T-helper 1 cell treated with Interleukin-12 subunit alpha and Interleukin-12 subunit beta and Interleukin-4 antibody, amounts not matched to agents 30 μg/mL and 1 μg/mL, for 36 hours (primary cell): Measurements from ENCODE around the gene ZNF236.

Source experiments
- H3K27ac Mint-ChIP-seq: one replicate; pipeline ENCODE4 v1.8.0; 2021; ENCODE audit warnings: mild to moderate bottlenecking, mixed read lengths
- H3K27me3 Mint-ChIP-seq: one replicate; pipeline ENCODE4 v1.8.0; 2021; ENCODE audit warnings: low read depth, mixed read lengths
- H3K36me3 Mint-ChIP-seq: one replicate; pipeline ENCODE4 v1.8.0; 2021; ENCODE audit warnings: low read depth, mixed read lengths
- H3K4me1 Mint-ChIP-seq: one replicate; pipeline ENCODE4 v1.8.0; 2021; ENCODE audit warnings: low read depth, mixed read lengths
- H3K4me3 Mint-ChIP-seq: one replicate; pipeline ENCODE4 v1.8.0; 2021; ENCODE audit warnings: mild to moderate bottlenecking, moderate library complexity, mixed read lengths
- H3K9me3 Mint-ChIP-seq: one replicate; pipeline ENCODE4 v1.8.0; 2021; ENCODE audit warnings: mixed read lengths

ZNF236 gene

GRCh38 chr18:76970770-76971559 lies 148.6 kb downstream of the ZNF236 start:
- Mint-ChIP-seq H3K27ac (no peak overlapping the region), H3K4me3 (no peak overlapping the region), H3K9me3 (no peaks in the 10 kb centered on the region), H3K4me1 (no peaks in the 10 kb centered on the region), H3K36me3 (peaks cover 3% of the 10 kb centered on the region), H3K27me3 (no peaks in the 10 kb centered on the region)

- Mint-ChIP-seq H3K9me3 (no peaks in the 10 kb centered on the region), H3K4me3 (no peak overlapping the region), H3K36me3 (peaks cover 3% of the 10 kb centered on the region), H3K4me1 (no peaks in the 10 kb centered on the region), H3K27me3 (no peaks in the 10 kb centered on the region), H3K27ac (no peak overlapping the region)
Observed at GRCh38 chr18:76972241-76972640, 149.9 kb downstream of the ZNF236 start.

- H3K27me3 Mint-ChIP-seq: no peaks in the 10 kb centered on the region
- H3K4me3 Mint-ChIP-seq: no peak overlapping the region
- H3K36me3 Mint-ChIP-seq: peaks cover 3% of the 10 kb centered on the region
- H3K4me1 Mint-ChIP-seq: no peaks in the 10 kb centered on the region
- no peaks in the 10 kb centered on the region for H3K9me3 Mint-ChIP-seq
- no peak overlapping the region for H3K27ac Mint-ChIP-seq
Observed at GRCh38 chr18:76972846-76973519, 150.6 kb downstream of the ZNF236 start.

GRCh38 chr18:76973520-76974266 lies 151.3 kb downstream of the ZNF236 start:
- Mint-ChIP-seq H3K9me3 (no peaks in the 10 kb centered on the region), H3K36me3 (peaks cover 3% of the 10 kb centered on the region), H3K27me3 (no peaks in the 10 kb centered on the region), H3K4me3 (no peak overlapping the region), H3K4me1 (no peaks in the 10 kb centered on the region), H3K27ac (no peak overlapping the region)

- Mint-ChIP-seq H3K27ac (no peak overlapping the region), H3K4me3 (no peak overlapping the region), H3K9me3 (no peaks in the 10 kb centered on the region), H3K27me3 (no peaks in the 10 kb centered on the region), H3K36me3 (no peaks in the 10 kb centered on the region), H3K4me1 (no peaks in the 10 kb centered on the region)
Observed at GRCh38 chr18:76974386-76974785, 152.0 kb downstream of the ZNF236 start.

- Mint-ChIP-seq H3K27ac (no peak overlapping the region), H3K4me3 (no peak overlapping the region), H3K27me3 (no peaks in the 10 kb centered on the region), H3K36me3 (no peaks in the 10 kb centered on the region), H3K9me3 (no peaks in the 10 kb centered on the region), H3K4me1 (no peaks in the 10 kb centered on the region)
Observed at GRCh38 chr18:76975577-76976110, 153.3 kb downstream of the ZNF236 start.

GRCh38 chr18:76977108-76977621 lies 154.8 kb downstream of the ZNF236 start:
- no peaks in the 10 kb centered on the region for H3K9me3 Mint-ChIP-seq
- H3K27ac Mint-ChIP-seq: no peak overlapping the region
- no peak overlapping the region for H3K4me3 Mint-ChIP-seq
- H3K27me3 Mint-ChIP-seq: no peaks in the 10 kb centered on the region
- H3K4me1 Mint-ChIP-seq: no peaks in the 10 kb centered on the region
- H3K36me3 Mint-ChIP-seq: no peaks in the 10 kb centered on the region

GRCh38 chr18:76977684-76978232 lies 155.4 kb downstream of the ZNF236 start:
- Mint-ChIP-seq H3K27ac (no peak overlapping the region), H3K36me3 (no peaks in the 10 kb centered on the region), H3K4me1 (no peaks in the 10 kb centered on the region), H3K27me3 (no peaks in the 10 kb centered on the region), H3K9me3 (no peaks in the 10 kb centered on the region), H3K4me3 (no peak overlapping the region)

GRCh38 chr18:76978616-76979015 lies 156.3 kb downstream of the ZNF236 start:
- Mint-ChIP-seq H3K4me3 (no peak overlapping the region), H3K9me3 (no peaks in the 10 kb centered on the region), H3K27ac (no peak overlapping the region), H3K27me3 (no peaks in the 10 kb centered on the region), H3K4me1 (peaks cover 4% of the 10 kb centered on the region), H3K36me3 (no peaks in the 10 kb centered on the region)

- no peaks in the 10 kb centered on the region for H3K9me3 Mint-ChIP-seq
- no peaks in the 10 kb centered on the region for H3K36me3 Mint-ChIP-seq
- H3K27ac Mint-ChIP-seq: no peak overlapping the region
- H3K4me3 Mint-ChIP-seq: no peak overlapping the region
- no peaks in the 10 kb centered on the region for H3K27me3 Mint-ChIP-seq
- H3K4me1 Mint-ChIP-seq: peaks cover 4% of the 10 kb centered on the region
Observed at GRCh38 chr18:76979111-76979751, 156.9 kb downstream of the ZNF236 start.

GRCh38 chr18:76979906-76980305 lies 157.5 kb downstream of the ZNF236 start:
- H3K36me3 Mint-ChIP-seq: no peaks in the 10 kb centered on the region

GRCh38 chr18:76980663-76981395 lies 158.5 kb downstream of the ZNF236 start:
- Mint-ChIP-seq H3K27me3 (no peaks in the 10 kb centered on the region), H3K27ac (no peak overlapping the region), H3K9me3 (no peaks in the 10 kb centered on the region), H3K4me1 (peaks cover 4% of the 10 kb centered on the region), H3K4me3 (no peak overlapping the region), H3K36me3 (no peaks in the 10 kb centered on the region)

More at GRCh38 chr18:76979906-76980305, 157.5 kb downstream of the ZNF236 start:
- H3K9me3 Mint-ChIP-seq: no peaks in the 10 kb centered on the region
- no peak overlapping the region for H3K27ac Mint-ChIP-seq
- peaks cover 4% of the 10 kb centered on the region for H3K4me1 Mint-ChIP-seq
- no peaks in the 10 kb centered on the region for H3K27me3 Mint-ChIP-seq
- no peak overlapping the region for H3K4me3 Mint-ChIP-seq

GRCh38 chr18:76981396-76981968 lies 159.1 kb downstream of the ZNF236 start:
- no peaks in the 10 kb centered on the region for H3K27me3 Mint-ChIP-seq
- H3K27ac Mint-ChIP-seq: no peak overlapping the region
- H3K9me3 Mint-ChIP-seq: no peaks in the 10 kb centered on the region
- no peak overlapping the region for H3K4me3 Mint-ChIP-seq
- H3K4me1 Mint-ChIP-seq: peaks cover 4% of the 10 kb centered on the region
- H3K36me3 Mint-ChIP-seq: no peaks in the 10 kb centered on the region
